HUDEP-2 (cell line): ENCODE data around the gene TPSAB1.
A peak's percentile ranks its signal among the peaks of the same experiment; 100 is the strongest.
"Not testable (repeated sequence)": the region's sequence is repeated elsewhere in the genome, so short reads cannot be mapped to it uniquely, and the experiment has no call there.

Source experiments
- DNase-seq, 76 experiments: peaks; one replicate each; lab custom pipeline; 2025; ENCODE audit not compliant: unreplicated experiment in 76 of 76; lab: John Stamatoyannopoulos, UW

TPSAB1 gene

GRCh38 chr16:1222553-1223354, 17.8 kb upstream of the TPSAB1 start:
- no peak for DNase-seq

- DNase-seq: peak in 1 of 76 experiments; percentile 22
These were observed 16.9 kb upstream of the TPSAB1 start for GRCh38 chr16:1223355-1224214.

DNA sequence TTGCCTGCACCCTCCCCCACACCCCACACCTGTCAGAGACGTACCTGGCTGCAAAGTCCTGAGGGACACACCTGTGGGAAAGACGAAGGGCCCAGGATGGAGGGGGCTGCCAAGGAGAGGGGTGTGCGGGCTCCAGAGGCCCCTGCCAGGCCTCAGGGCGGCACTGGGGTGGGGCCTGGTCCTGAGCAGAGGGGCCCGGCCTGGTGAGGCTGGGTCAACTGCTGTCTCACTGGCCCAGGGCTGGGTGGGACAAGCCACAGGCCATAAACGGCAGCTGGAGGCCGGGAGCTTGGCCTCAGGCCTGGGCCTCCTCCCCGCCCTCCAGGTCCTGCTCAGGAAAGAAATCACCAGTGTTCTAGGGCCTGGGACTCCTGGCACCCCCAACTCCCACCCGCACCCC, 15.9 kb upstream of the TPSAB1 start:
- peak in 12 of 76 experiments; percentile 8 to 35 (median 26) for DNase-seq

- no peak for DNase-seq
These were observed 15.5 kb upstream of the TPSAB1 start, which contains the start of gene TPSG1 for GRCh38 chr16:1225051-1225451. Gene TPSG1, minus strand, starts transcription at chr16:1225268. Its CDS starts 16 bp downstream, at chr16:1225252.

DNA sequence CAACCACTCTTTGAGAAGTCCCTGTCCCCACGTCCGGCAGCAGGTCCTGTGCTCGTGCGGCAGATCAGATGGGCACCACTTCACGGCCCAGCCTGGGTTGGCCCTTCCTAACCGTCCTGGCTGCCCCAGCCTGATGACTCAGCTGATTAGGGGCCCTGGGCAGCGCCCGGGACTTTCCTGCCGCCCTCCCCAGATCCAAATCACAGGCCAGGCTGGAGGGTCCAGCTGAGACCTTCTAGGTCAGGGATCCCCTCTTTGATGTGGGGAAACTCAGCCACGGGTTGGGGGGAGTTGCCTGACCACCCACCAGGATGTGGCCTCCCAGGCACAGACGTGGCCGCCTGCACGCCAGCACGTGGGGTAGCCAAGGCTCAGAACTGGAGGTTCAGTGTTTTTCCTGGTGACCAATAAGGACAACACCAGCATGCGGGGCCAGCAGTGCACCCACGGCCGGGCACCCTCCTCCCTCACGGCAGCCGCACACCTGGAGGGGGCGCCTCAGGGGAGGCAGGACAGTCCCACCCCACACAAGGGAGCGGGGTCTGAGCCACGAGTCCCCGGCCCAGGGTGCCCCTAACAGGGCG, 14.7 kb upstream of the TPSAB1 start:
- DNase-seq: peak in 66 of 76 experiments; percentile 15 to 83 (median 58)

GRCh38 chr16:1226692-1227091, 13.8 kb upstream of the TPSAB1 start:
- DNase-seq: not testable (repeated sequence)

DNA sequence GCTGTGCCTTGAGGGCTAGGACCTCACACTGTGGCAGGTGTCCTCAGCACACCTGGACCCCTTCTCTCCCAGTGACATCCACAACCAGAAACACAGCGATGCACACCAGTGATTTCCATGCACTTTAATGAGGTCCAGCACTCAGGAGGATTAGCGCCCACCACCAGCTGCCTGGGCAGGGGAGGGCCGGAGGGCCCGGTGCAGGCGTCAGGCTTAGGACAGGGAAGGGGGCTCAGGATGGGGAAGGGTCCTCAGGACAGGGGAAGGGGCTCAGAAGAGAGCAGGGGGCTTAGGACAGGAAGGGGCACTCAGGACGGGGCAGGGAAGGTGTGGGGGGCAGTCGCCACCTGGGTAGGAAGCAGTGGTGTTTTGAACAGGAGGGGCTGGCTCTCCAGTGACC, 12.3 kb upstream of the TPSAB1 start:
- DNase-seq: not testable (repeated sequence)

GRCh38 chr16:1229476-1229875, 11.0 kb upstream of the TPSAB1 start:
- DNase-seq: not testable (repeated sequence)

- not testable (repeated sequence) for DNase-seq
These were observed 10.4 kb upstream of the TPSAB1 start, which contains the start of gene TPSB2 for GRCh38 chr16:1230084-1230470. Gene TPSB2, minus strand, starts transcription at chr16:1230184. Its CDS starts 233 bp downstream, at chr16:1229951.

DNA sequence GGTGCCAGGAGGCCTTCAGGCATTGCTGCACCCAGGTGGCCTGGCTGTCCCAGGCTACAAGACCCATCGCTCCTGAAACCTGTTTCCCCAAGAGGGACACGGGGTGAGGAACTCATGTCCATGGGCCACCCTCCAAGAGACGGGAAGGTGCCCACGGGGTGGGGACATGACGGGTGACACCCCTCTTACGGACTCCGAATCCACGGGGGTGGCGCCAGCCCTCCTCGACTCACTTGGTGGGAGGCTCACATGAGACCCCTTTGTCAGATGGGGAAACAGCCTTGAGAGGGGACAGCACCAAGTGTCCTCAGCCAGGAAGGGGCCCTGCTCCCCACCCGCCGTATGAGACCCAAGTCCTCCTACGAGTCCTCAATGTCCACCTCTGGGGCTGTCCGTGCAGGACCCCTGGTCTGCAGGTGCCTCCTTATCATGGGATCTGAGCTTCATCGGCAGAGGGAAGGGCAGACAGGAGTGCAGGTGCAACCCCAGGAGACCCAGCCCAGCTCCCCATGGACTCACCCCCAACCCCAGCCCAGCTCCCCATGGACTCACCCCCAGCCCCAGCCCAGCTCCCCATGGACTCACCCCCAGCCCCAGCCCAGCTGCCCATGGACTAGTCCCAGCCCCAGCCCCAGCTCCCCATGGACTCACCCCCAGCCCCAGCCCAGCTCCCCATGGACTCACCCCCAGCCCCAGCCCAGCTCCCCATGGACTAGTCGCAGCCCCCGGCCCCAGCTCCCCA, 9.9 kb upstream of the TPSAB1 start:
- DNase-seq: not testable (repeated sequence)

- not testable (repeated sequence) for DNase-seq
These were observed 9.2 kb upstream of the TPSAB1 start for GRCh38 chr16:1231301-1231700.

GRCh38 chr16:1232049-1232748, 8.3 kb upstream of the TPSAB1 start:
- not testable (repeated sequence) for DNase-seq

GRCh38 chr16:1236659-1237058, 3.8 kb upstream of the TPSAB1 start:
- DNase-seq: not testable (repeated sequence)

- no peak for DNase-seq
These were observed 2.5 kb upstream of the TPSAB1 start for GRCh38 chr16:1237990-1238389.

DNA sequence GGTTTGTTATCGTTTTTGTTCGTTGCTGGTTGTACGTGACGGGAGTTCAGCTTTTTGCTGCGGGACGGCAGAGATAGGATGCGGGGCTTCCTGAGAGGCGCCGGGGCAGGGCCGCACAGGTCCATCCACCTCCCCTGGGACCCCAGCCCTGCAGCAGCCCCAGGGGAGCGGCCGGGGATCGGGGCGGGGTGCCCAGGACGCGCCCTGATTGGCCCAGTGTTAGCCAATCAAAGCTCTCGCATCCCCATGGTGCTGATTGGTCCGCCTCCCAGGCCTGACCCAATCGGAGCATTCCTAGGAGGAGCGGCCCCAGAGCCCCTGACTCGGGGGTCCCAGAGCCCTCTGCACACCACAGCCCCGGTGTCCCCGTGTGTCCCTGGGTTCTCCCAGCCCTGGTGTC, 1.6 kb upstream of the TPSAB1 start:
- DNase-seq: not testable (repeated sequence)

- DNase-seq: not testable (repeated sequence)
These were observed 930 bp upstream of the TPSAB1 start for GRCh38 chr16:1239575-1239974.

DNA sequence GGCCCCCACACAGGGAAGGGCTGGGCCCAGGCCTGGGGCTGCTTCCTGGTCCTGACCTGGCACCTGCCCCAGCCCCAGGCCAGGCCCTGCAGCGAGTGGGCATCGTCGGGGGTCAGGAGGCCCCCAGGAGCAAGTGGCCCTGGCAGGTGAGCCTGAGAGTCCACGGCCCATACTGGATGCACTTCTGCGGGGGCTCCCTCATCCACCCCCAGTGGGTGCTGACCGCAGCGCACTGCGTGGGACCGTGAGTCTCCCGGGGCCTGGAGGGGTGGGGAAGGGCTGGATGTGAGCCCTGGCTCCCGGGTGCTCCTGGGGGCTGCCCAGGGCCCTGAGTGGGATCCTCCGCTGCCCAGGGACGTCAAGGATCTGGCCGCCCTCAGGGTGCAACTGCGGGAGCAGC, 576 bp downstream of the TPSAB1 start:
- not testable (repeated sequence) for DNase-seq

GRCh38 chr16:1243363-1243762, 2.9 kb downstream of the TPSAB1 start:
- DNase-seq: peak in 2 of 76 experiments; percentile 11 to 27
